Measurements from ENCODE around the gene TRIO. TPM values are rescaled to one million over a fixed set of nuclear protein-coding genes. Genes with fewer than 3 reads are reported as not detected.

Gene TRIO
- total RNA-seq, 1 experiment from 2014 or later, result 99.8 TPM

- BruUV-seq (replicated peaks), result no TSS peak
- intact Hi-C loops (cut with micrococcal nuclease; ENCODE audit: unreplicated experiment), result no loop called here
- no peaks in the 10 kb centered on the region for H3K27me3 ChIP-seq (replicated peaks; ENCODE audit: insufficient read depth, low read depth, low read length, poor library complexity)
- ChIA-PET CTCF (no interaction called here), POLR2A (ENCODE audit: low non-redundant PET) (no interaction called here)
- H3K36me3 ChIP-seq (ENCODE audit: insufficient read depth, low read length, poor library complexity, severe bottlenecking), result no peaks in the 10 kb centered on the region
- no peak overlapping the region for H3K27ac ChIP-seq (ENCODE audit: low read depth, low read length, poor library complexity, severe bottlenecking)
- peaks cover 6% of the 10 kb centered on the region for H3K9me3 ChIP-seq (ENCODE audit: low read depth, low read length, poor library complexity, severe bottlenecking)
- DNase-seq (ENCODE audit: low spot score), result no peak
- no peak overlapping the region for H3K4me3 ChIP-seq (ENCODE audit: low read depth, low read length, poor library complexity, severe bottlenecking)
- H3K4me1 ChIP-seq (ENCODE audit: insufficient read depth, low read length, poor library complexity, severe bottlenecking), result peaks cover 18% of the 10 kb centered on the region
- TF ChIP-seq CTCF (conservative IDR thresholded peaks at IDR 0.05; ENCODE audit: low read depth, low read length) (no peak), EZH2 (IDR thresholded peaks at IDR 0.05; ENCODE audit: borderline replicate concordance, low read depth, low read length, poor library complexity, severe bottlenecking) (no peak)
Measured at GRCh38 chr5:14256026-14256690, 113.0 kb downstream of the TRIO start.

- intact Hi-C loops (cut with micrococcal nuclease; ENCODE audit: unreplicated experiment), result no loop called here
- Histone ChIP-seq H3K36me3 (ENCODE audit: insufficient read depth, low read length, poor library complexity, severe bottlenecking) (no peaks in the 10 kb centered on the region), H3K4me1 (ENCODE audit: insufficient read depth, low read length, poor library complexity, severe bottlenecking) (peaks cover 15% of the 10 kb centered on the region), H3K9me3 (ENCODE audit: low read depth, low read length, poor library complexity, severe bottlenecking) (peaks cover 6% of the 10 kb centered on the region), H3K27ac (ENCODE audit: low read depth, low read length, poor library complexity, severe bottlenecking) (no peak overlapping the region), H3K27me3 (replicated peaks; ENCODE audit: insufficient read depth, low read depth, low read length, poor library complexity) (no peaks in the 10 kb centered on the region), H3K4me3 (ENCODE audit: low read depth, low read length, poor library complexity, severe bottlenecking) (no peak overlapping the region)
- POLR2A ChIA-PET (ENCODE audit: low non-redundant PET), result no interaction called here
- no peak for DNase-seq (ENCODE audit: low spot score)
- no TSS peak for BruUV-seq (replicated peaks)
- CTCF ChIA-PET, result no interaction called here
- no peak for TF ChIP-seq EZH2 (IDR thresholded peaks at IDR 0.05; ENCODE audit: borderline replicate concordance, low read depth, low read length, poor library complexity, severe bottlenecking)
- TF ChIP-seq CTCF (conservative IDR thresholded peaks at IDR 0.05; ENCODE audit: low read depth, low read length), result no peak
Measured at GRCh38 chr5:14256756-14257393, 113.7 kb downstream of the TRIO start.

- H3K27me3 ChIP-seq (replicated peaks; ENCODE audit: insufficient read depth, low read depth, low read length, poor library complexity), result no peaks in the 10 kb centered on the region
- ChIA-PET CTCF (no interaction called here), POLR2A (ENCODE audit: low non-redundant PET) (no interaction called here)
- H3K9me3 ChIP-seq (ENCODE audit: low read depth, low read length, poor library complexity, severe bottlenecking), result peaks cover 6% of the 10 kb centered on the region
- intact Hi-C loops (cut with micrococcal nuclease; ENCODE audit: unreplicated experiment), result no loop called here
- no peak overlapping the region for H3K27ac ChIP-seq (ENCODE audit: low read depth, low read length, poor library complexity, severe bottlenecking)
- H3K4me3 ChIP-seq (ENCODE audit: low read depth, low read length, poor library complexity, severe bottlenecking), result no peak overlapping the region
- BruUV-seq (replicated peaks), result no TSS peak
- peaks cover 15% of the 10 kb centered on the region for H3K4me1 ChIP-seq (ENCODE audit: insufficient read depth, low read length, poor library complexity, severe bottlenecking)
- DNase-seq (ENCODE audit: low spot score), result no peak
- no peaks in the 10 kb centered on the region for H3K36me3 ChIP-seq (ENCODE audit: insufficient read depth, low read length, poor library complexity, severe bottlenecking)
- TF ChIP-seq EZH2 (IDR thresholded peaks at IDR 0.05; ENCODE audit: borderline replicate concordance, low read depth, low read length, poor library complexity, severe bottlenecking) (no peak), CTCF (conservative IDR thresholded peaks at IDR 0.05; ENCODE audit: low read depth, low read length) (no peak)
Measured at GRCh38 chr5:14257995-14258403, 114.9 kb downstream of the TRIO start.

Data from A673 (cell line).